Measurements from ENCODE around the gene HLA-DRB5.
"Not testable (repeated sequence)": the region's sequence is repeated elsewhere in the genome, so short reads cannot be mapped to it uniquely, and the experiment has no call there.

The HLA-DRB5 gene

GRCh38 chr6:32492351-32492750 lies 37.7 kb downstream of the HLA-DRB5 start:
- DNase-seq: no peak

- no peak for DNase-seq
Measured at GRCh38 chr6:32491700-32492099, 38.4 kb downstream of the HLA-DRB5 start.

GRCh38 chr6:32488083-32488482 lies 42.0 kb downstream of the HLA-DRB5 start:
- DNase-seq: no peak

- no peak for DNase-seq
Measured at GRCh38 chr6:32484614-32484998, 45.5 kb downstream of the HLA-DRB5 start.

- no peak for DNase-seq
Measured at GRCh38 chr6:32483968-32484613, 46.0 kb downstream of the HLA-DRB5 start.

- no peak for DNase-seq
Measured at GRCh38 chr6:32475392-32476206, 54.5 kb downstream of the HLA-DRB5 start.

GRCh38 chr6:32473376-32474348 lies 56.4 kb downstream of the HLA-DRB5 start:
- not testable (repeated sequence) for DNase-seq

GRCh38 chr6:32472781-32473375 lies 57.2 kb downstream of the HLA-DRB5 start:
- DNase-seq: no peak

GRCh38 chr6:32467743-32468503 lies 62.2 kb downstream of the HLA-DRB5 start:
- DNase-seq: not testable (repeated sequence)
